Upper lobe of left lung (tissue), 4 donors: ENCODE measurements around the gene XPO6.

Experiments used
- CTCF ChIP-seq, 6 experiments: fragments of 450-650 bp in 4 of 6; fragments of 200-600 bp in 2 of 6; sonication (generic) in 2 of 6; IDR thresholded peaks; one replicate each; pipeline ENCODE4 v1.5.1; 2016 to 2019; ENCODE audit warnings: antibody characterized with exemption in 6 of 6
- POLR2A ChIP-seq, 4 donors: fragments of 450-650 bp; IDR thresholded peaks; one replicate each; pipeline ENCODE4 v1.5.1; 2016 to 2017; ENCODE audit warnings: antibody characterized with exemption in 4 of 4, mild to moderate bottlenecking in 2 of 4

GRCh38 chr16:28087675-28088300 lies 124.0 kb downstream of the XPO6 start:
- TF ChIP-seq CTCF (IDR thresholded peaks at IDR 0.05) (no peak), POLR2A (IDR thresholded peaks at IDR 0.05) (no peak)
